Right lobe of liver (tissue), 6 donors: Measurements from ENCODE around the gene C11orf71. TPM values are rescaled to one million over a fixed set of nuclear protein-coding genes. Genes with fewer than 3 reads are reported as not detected.

Source experiments
- ATAC-seq, 4 donors: fragments of 200-7000 bp; cut with Tn5 transposase; one replicate each; pipeline ENCODE4 v1.9.1; 2020; ENCODE audit warnings: mild to moderate bottlenecking in 4 of 4, moderate library complexity in 4 of 4
- DNase-seq, 3 donors: peaks; one replicate each; pipeline ENCODE4 v3.0.0-alpha.2; 2020
- H3K27ac ChIP-seq, 3 donors: fragments of 200-600 bp; one replicate each; pipeline ENCODE4 v1.8.0; 2022
- H3K27me3 ChIP-seq, 2 donors: fragments of 200-600 bp; one replicate each; pipeline ENCODE4 v1.8.0; 2022
- H3K36me3 ChIP-seq, 4 donors: fragments of 200-600 bp; sonication (generic) in 1 of 4; one replicate each; pipeline versions ENCODE4 v1.5.1 to v1.8.0; 2017 to 2022; ENCODE audit warnings: control low read depth in 1 of 4
- H3K4me1 ChIP-seq, 4 donors: fragments of 200-600 bp; sonication (generic) in 1 of 4; one replicate each; pipeline versions ENCODE4 v1.5.1 to v1.8.0; 2017 to 2022; ENCODE audit warnings: control low read depth in 1 of 4
- H3K4me3 ChIP-seq, 3 donors: fragments of 200-600 bp; one replicate each; pipeline ENCODE4 v1.8.0; 2022
- H3K9me3 ChIP-seq, 4 donors: fragments of 200-600 bp; sonication (generic) in 1 of 4; one replicate each; pipeline versions ENCODE4 v1.5.1 to v1.8.0; 2017 to 2022; ENCODE audit warnings: control low read depth in 1 of 4
- CTCF ChIP-seq, 4 donors: fragments of 200-600 bp in 3 of 4; fragments of 450-650 bp in 1 of 4; IDR thresholded peaks; one replicate each; pipeline versions ENCODE4 v1.5.1 to v1.8.0; 2016 to 2022; ENCODE audit warnings: antibody characterized with exemption in 4 of 4, mild to moderate bottlenecking in 2 of 4
- POLR2A ChIP-seq: fragments of 450-650 bp; IDR thresholded peaks from one replicate; pipeline ENCODE4 v1.6.1; 2017; ENCODE audit warnings: antibody characterized with exemption, mild to moderate bottlenecking
- WGBS: methylation state at CpG from one replicate; pipeline ENCODE4 v1.1.6; 2018; ENCODE audit warnings: low coverage, low lambda C conversion rate; ENCODE audit not compliant: insufficient coverage; ENCODE audit errors: missing lambda C conversion rate; 5-methylcytosine and 5-hydroxymethylcytosine counted together
- intact Hi-C, 2 donors: fragments of 100-400 bp; cut with DNase I; formaldehyde crosslinking; loops; one replicate each; pipeline versions ENCODE4 v1.11.2 to v1.14.1; 2022
- total RNA-seq, 6 experiments: library from RNA; depleted of rRNA in 2 of 6; stranded (reverse); fragments of >200 nt in 2 of 6; fragmentation: NEBNext Ultra II Directional in 3 of 6; extraction: Animal tissue kit (Norgen Biotek cat#: 25700) in 3 of 6; gene quantifications; one replicate each; pipeline versions ENCODE4 v1.1.0 to v1.2.4, GENCODE V29; 2016 to 2023
- donor health status: DM: no; HTN: yes; CAD: no.
- donor health status: DM: no; HTN: no; CAD: no.
- donor health status: DM: no; HTN: no; CAD: no.
- donor health status: DM: no; HTN: yes; CAD: no.
- donor health status: DM: no; HTN: yes; CAD: no.

The C11orf71 gene
- total RNA-seq, 6 experiments from 2014 or later = 4.9 to 13.4 (median 8.6) TPM

- Histone ChIP-seq H3K4me1 (no peaks in the 10 kb centered on the region), H3K4me3 (no peak overlapping the region), H3K27ac (no peak overlapping the region), H3K27me3 (no peaks in the 10 kb centered on the region), H3K36me3 (no peaks in the 10 kb centered on the region), H3K9me3 (no peaks in the 10 kb centered on the region)
- WGBS = 47% methylated on average over 3 of the region's 5 CpGs
- TF ChIP-seq CTCF (IDR thresholded peaks at IDR 0.05) = no peak
- TF ChIP-seq POLR2A = no peak
- intact Hi-C loops = no loop called here
- ATAC-seq = peak in 1 of 4 donors; percentile 31
- no peak for DNase-seq
These were observed 31.2 kb downstream of the C11orf71 start for GRCh38 chr11:114368918-114369680.

- no peak overlapping the region for H3K4me3 ChIP-seq
- intact Hi-C loops = no loop called here
- DNase-seq (no peak), ATAC-seq (no peak)
- H3K27ac ChIP-seq = no peak overlapping the region
- TF ChIP-seq CTCF (IDR thresholded peaks at IDR 0.05) (no peak), POLR2A (no peak)
- no peaks in the 10 kb centered on the region for H3K27me3 ChIP-seq
- H3K36me3 ChIP-seq = no peaks in the 10 kb centered on the region
- H3K9me3 ChIP-seq = no peaks in the 10 kb centered on the region
- H3K4me1 ChIP-seq = no peaks in the 10 kb centered on the region
- 53% methylated on average over 9 of the region's 9 CpGs for WGBS
These were observed 32.9 kb downstream of the C11orf71 start for GRCh38 chr11:114367244-114367957.

GRCh38 chr11:114366331-114367243 is 33.7 kb downstream of the C11orf71 start:
- no peaks in the 10 kb centered on the region for H3K36me3 ChIP-seq
- DNase-seq = no peak
- no peak for ATAC-seq
- no peaks in the 10 kb centered on the region for H3K9me3 ChIP-seq
- intact Hi-C loops = no loop called here
- H3K27me3 ChIP-seq = no peaks in the 10 kb centered on the region
- H3K4me3 ChIP-seq = no peak overlapping the region
- no peaks in the 10 kb centered on the region for H3K4me1 ChIP-seq
- TF ChIP-seq CTCF (IDR thresholded peaks at IDR 0.05) = no peak
- TF ChIP-seq POLR2A = no peak
- no peak overlapping the region for H3K27ac ChIP-seq
- 74% methylated on average over 13 of the region's 13 CpGs for WGBS

DNA sequence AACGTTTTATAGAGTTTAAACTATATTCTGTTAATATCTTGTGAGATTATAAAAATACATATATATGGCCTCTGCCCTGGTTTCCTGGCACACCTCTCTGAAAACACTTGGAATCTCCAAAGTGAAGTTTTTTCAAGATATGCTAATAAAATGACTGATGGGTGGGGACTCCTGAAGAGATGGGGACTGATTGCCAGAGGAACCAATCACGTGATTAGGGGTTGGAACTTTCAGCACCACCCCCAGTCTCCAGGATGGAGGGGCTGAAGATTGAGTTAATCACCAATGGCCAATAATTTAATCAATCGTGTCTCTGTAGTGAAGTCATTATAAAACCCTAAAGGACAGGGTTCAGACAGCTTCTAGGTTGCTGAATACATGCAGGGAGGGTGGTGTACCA is 37.4 kb downstream of the C11orf71 start:
- H3K9me3 ChIP-seq = no peaks in the 10 kb centered on the region
- intact Hi-C loops = no loop called here
- H3K4me3 ChIP-seq = no peak overlapping the region
- H3K36me3 ChIP-seq = no peaks in the 10 kb centered on the region
- ATAC-seq (no peak), DNase-seq (no peak)
- 50% methylated on average over 3 of the region's 3 CpGs for WGBS
- TF ChIP-seq CTCF (IDR thresholded peaks at IDR 0.05) (no peak), POLR2A (no peak)
- H3K4me1 ChIP-seq = no peaks in the 10 kb centered on the region
- no peaks in the 10 kb centered on the region for H3K27me3 ChIP-seq
- no peak overlapping the region for H3K27ac ChIP-seq
